Spleen (tissue), 11 donors: ENCODE measurements around the gene FUT1. TPM values are rescaled to one million over a fixed set of nuclear protein-coding genes. Genes with fewer than 3 reads are reported as not detected.
A peak's percentile ranks its signal among the peaks of the same experiment; 100 is the strongest.

Source experiments
- DNase-seq: peaks from one replicate; pipeline ENCODE4 v3.0.0-alpha.2; 2020
- H3K27ac ChIP-seq, 8 donors: fragments of 200-600 bp; sonication (generic) in 7 of 8; 1 replicate in 4 of 8; 2 replicates in 4 of 8; pipeline versions ENCODE4 v1.5.0 to v1.8.0; 2016 to 2021; ENCODE audit warnings: inconsistent platforms in 4 of 8, mild to moderate bottlenecking in 4 of 8, moderate library complexity in 1 of 8
- H3K27me3 ChIP-seq, 7 donors: fragments of 200-600 bp; sonication (generic) in 6 of 7; replicated peaks in 1 of 7; 1 replicate in 4 of 7; 2 replicates in 3 of 7; pipeline versions ENCODE4 v1.5.0 to v1.8.0; 2016 to 2021; ENCODE audit warnings: inconsistent platforms in 3 of 7, mild to moderate bottlenecking in 1 of 7
- H3K36me3 ChIP-seq, 6 donors: fragments of 200-600 bp; sonication (generic) in 5 of 6; 1 replicate in 4 of 6; 2 replicates in 2 of 6; pipeline versions ENCODE4 v1.5.0 to v1.8.0; 2016 to 2021; ENCODE audit warnings: inconsistent platforms in 2 of 6
- H3K4me1 ChIP-seq, 6 donors: fragments of 200-600 bp; sonication (generic) in 5 of 6; 1 replicate in 3 of 6; 2 replicates in 3 of 6; pipeline versions ENCODE4 v1.5.0 to v1.8.0; 2016 to 2021; ENCODE audit warnings: inconsistent platforms in 3 of 6
- H3K4me3 ChIP-seq, 8 donors: fragments of 200-600 bp; sonication (generic) in 7 of 8; 1 replicate in 4 of 8; 2 replicates in 4 of 8; pipeline versions ENCODE4 v1.5.0 to v1.8.0; 2016 to 2021; ENCODE audit warnings: inconsistent platforms in 4 of 8, mild to moderate bottlenecking in 4 of 8, moderate library complexity in 2 of 8
- H3K9me3 ChIP-seq, 8 donors: fragments of 200-600 bp; sonication (generic) in 7 of 8; 1 replicate in 4 of 8; 2 replicates in 4 of 8; pipeline versions ENCODE4 v1.5.0 to v1.8.0; 2016 to 2021; ENCODE audit warnings: inconsistent platforms in 4 of 8
- POLR2A ChIP-seq, 3 donors: fragments of 450-650 bp; IDR thresholded peaks; one replicate each; pipeline ENCODE4 v1.5.1; 2017; ENCODE audit warnings: antibody characterized with exemption in 3 of 3, mild to moderate bottlenecking in 1 of 3
- POLR2AphosphoS5 ChIP-seq, 3 donors: sonication (generic); formaldehyde crosslinking; IDR thresholded peaks; one replicate each; pipeline ENCODE4 v1.5.1; 2017; ENCODE audit warnings: antibody characterized with exemption in 3 of 3
- WGBS, 5 donors: extraction: QIAGEN DNeasy Blood & Tissue Kit in 3 of 5; methylation state at CpG; one replicate each; pipeline versions ENCODE4 v1.1.5 to v1.1.7; 2013 to 2018; 5-methylcytosine and 5-hydroxymethylcytosine counted together
- intact Hi-C: fragments of 100-400 bp; cut with DNase I; formaldehyde crosslinking; loops from one replicate; pipeline ENCODE4 v1.15.0; 2023; ENCODE audit warnings: low total_unique reads
- polyA plus RNA-seq, 3 donors: library from polyadenylated mRNA; stranded (reverse); fragments of 200-250 nt; gene quantifications; one replicate each; pipeline ENCODE4 v1.2.1, GENCODE V29; 2013
- total RNA-seq, 7 donors: library from RNA; depleted of rRNA in 3 of 7; stranded (reverse); fragments of >200 nt in 3 of 7; fragmentation: NEBNext Ultra II Directional in 4 of 7; extraction: Animal tissue kit (Norgen Biotek cat#: 25700) in 4 of 7; gene quantifications; one replicate each; pipeline versions ENCODE4 v1.1.0 to v1.2.1, GENCODE V29; 2016 to 2021
- TF ChIP-seq, protein P1 (sequence below), 11 experiments: fragments of 200-600 bp in 7 of 11; fragments of 450-650 bp in 4 of 11; sonication (generic) in 4 of 11; IDR thresholded peaks in 8 of 11; conservative IDR thresholded peaks in 3 of 11; 1 replicate in 7 of 11; 2 replicates in 4 of 11; pipeline versions ENCODE4 v1.4.0 to v1.8.0; 2016 to 2021; ENCODE audit warnings: antibody characterized with exemption in 11 of 11, inconsistent platforms in 4 of 11, mild to moderate bottlenecking in 1 of 11
- donor health status: healthy with polysubstance abuse.
- donor health status: DM: no; HTN: no; CAD: no; lungs with moderate emphysema.
- donor health status: DM: no; HTN: no; CAD: no.
- donor health status: Bipolar disorder and iron deficiency.
- donor health status: healthy.
- donor health status: DM: no; HTN: no; CAD: no.
- donor health status: DM: yes; HTN: yes; CAD: no.

The FUT1 gene
- total and polyA plus RNA-seq, 10 donors, result 1.0 to 22.9 (median 8.7) TPM

DNA sequence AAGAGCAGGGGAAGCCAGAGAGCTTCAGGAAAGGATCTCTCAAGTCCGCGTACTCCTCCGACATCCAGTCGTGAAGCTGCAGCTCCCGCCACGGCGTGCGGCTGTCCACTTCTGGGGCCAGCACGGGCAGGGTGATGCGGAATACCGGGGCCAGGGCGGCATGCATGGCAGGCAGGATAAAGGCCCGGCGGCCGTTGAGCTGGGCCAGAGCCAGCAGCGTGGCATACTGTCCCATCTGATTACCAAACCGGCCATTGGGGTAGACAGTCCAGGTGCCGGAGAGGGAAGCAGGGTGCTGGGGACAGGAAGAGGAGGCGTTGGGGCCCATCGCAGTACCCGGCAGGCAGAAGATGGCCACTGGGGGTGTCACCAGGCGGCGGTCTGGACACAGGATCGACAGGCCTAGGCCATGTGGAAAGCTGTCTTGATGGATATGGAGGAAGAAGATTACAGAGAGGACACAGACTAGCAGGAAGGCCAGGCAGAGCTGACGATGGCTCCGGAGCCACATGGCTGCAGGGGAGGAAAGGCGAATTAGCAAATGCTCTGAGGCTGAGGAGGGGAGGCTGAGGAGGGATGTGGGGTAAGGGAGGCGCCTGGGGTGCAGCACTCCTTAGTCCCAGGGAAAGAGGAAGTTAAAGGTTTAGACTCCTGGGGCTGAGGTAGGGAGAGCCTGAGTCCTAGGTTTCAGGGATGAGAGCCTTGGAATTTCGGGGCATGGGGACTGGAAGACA is 1.5 kb downstream of the FUT1 start:
- no peak for TF ChIP-seq POLR2A (IDR thresholded peaks at IDR 0.05)
- TF ChIP-seq, protein P1, sequence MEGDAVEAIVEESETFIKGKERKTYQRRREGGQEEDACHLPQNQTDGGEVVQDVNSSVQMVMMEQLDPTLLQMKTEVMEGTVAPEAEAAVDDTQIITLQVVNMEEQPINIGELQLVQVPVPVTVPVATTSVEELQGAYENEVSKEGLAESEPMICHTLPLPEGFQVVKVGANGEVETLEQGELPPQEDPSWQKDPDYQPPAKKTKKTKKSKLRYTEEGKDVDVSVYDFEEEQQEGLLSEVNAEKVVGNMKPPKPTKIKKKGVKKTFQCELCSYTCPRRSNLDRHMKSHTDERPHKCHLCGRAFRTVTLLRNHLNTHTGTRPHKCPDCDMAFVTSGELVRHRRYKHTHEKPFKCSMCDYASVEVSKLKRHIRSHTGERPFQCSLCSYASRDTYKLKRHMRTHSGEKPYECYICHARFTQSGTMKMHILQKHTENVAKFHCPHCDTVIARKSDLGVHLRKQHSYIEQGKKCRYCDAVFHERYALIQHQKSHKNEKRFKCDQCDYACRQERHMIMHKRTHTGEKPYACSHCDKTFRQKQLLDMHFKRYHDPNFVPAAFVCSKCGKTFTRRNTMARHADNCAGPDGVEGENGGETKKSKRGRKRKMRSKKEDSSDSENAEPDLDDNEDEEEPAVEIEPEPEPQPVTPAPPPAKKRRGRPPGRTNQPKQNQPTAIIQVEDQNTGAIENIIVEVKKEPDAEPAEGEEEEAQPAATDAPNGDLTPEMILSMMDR (IDR thresholded peaks at IDR 0.05 in 8 of 11, conservative IDR thresholded peaks at IDR 0.05 in 3 of 11), result no peak
- peak in 2 of 3 donors; percentile 18 to 45 for TF ChIP-seq POLR2AphosphoS5 (IDR thresholded peaks at IDR 0.05)
- WGBS, 5 donors, result 62 to 82% (median 72%) methylated on average over 29 of the region's 29 CpGs
- peak overlapping the region in 7 of 8 donors; percentile 37 to 69 (median 41) for H3K4me3 ChIP-seq

DNA sequence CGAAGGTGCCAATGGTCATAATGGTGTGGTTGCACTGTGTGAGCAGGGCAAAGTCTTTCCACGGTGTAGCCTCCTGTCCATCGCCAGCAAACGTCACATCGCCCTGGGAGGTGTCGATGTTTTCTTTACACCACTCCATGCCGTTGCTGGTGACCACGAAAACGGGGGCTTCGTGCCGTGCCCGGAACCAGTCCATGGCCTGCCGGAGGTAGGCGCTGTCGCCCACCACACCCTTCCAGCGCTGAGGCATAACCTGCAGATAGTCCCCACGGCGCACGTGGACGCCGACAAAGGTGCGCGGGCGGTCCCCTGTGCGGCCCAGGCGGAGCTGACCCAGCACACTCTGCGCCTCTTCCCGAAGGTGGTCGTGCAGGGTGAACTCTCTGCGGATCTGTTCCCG is 2.1 kb downstream of the FUT1 start:
- TF ChIP-seq, protein P1 (IDR thresholded peaks at IDR 0.05 in 8 of 11, conservative IDR thresholded peaks at IDR 0.05 in 3 of 11), result no peak
- TF ChIP-seq POLR2AphosphoS5 (IDR thresholded peaks at IDR 0.05) (no peak), POLR2A (IDR thresholded peaks at IDR 0.05) (no peak)
- Histone ChIP-seq H3K4me1 (peaks cover 10 to 87% (median 48%) of the 10 kb centered on the region in 6 donors), H3K4me3 (peak overlapping the region in 6 of 8 donors; percentile 37 to 69 (median 42)), H3K9me3 (peaks cover 0 to 3% (median 0%) of the 10 kb centered on the region in 8 donors), H3K27ac (peak overlapping the region in 2 of 8 donors; percentile 30 to 76), H3K36me3 (peaks cover 0 to 18% (median 0%) of the 10 kb centered on the region in 6 donors), H3K27me3 (peaks cover 0 to 70% (median 21%) of the 10 kb centered on the region in 7 donors)
- intact Hi-C loops, result no loop called here
- DNase-seq, result no peak
- WGBS, 5 donors, result 83 to 94% (median 85%) methylated on average over 31 of the region's 31 CpGs

More for the DNA sequence above, 1.5 kb downstream of the FUT1 start:
- H3K36me3 ChIP-seq, result peaks cover 0 to 18% (median 0%) of the 10 kb centered on the region in 6 donors
- intact Hi-C loops, result no loop called here
- H3K27ac ChIP-seq, result peak overlapping the region in 5 of 8 donors; percentile 30 to 81 (median 76)
- no peaks in the 10 kb centered on the region for H3K9me3 ChIP-seq
- H3K27me3 ChIP-seq, result peaks cover 0 to 70% (median 21%) of the 10 kb centered on the region in 7 donors
- peaks cover 10 to 82% (median 46%) of the 10 kb centered on the region in 6 donors for H3K4me1 ChIP-seq
- no peak for DNase-seq

DNA sequence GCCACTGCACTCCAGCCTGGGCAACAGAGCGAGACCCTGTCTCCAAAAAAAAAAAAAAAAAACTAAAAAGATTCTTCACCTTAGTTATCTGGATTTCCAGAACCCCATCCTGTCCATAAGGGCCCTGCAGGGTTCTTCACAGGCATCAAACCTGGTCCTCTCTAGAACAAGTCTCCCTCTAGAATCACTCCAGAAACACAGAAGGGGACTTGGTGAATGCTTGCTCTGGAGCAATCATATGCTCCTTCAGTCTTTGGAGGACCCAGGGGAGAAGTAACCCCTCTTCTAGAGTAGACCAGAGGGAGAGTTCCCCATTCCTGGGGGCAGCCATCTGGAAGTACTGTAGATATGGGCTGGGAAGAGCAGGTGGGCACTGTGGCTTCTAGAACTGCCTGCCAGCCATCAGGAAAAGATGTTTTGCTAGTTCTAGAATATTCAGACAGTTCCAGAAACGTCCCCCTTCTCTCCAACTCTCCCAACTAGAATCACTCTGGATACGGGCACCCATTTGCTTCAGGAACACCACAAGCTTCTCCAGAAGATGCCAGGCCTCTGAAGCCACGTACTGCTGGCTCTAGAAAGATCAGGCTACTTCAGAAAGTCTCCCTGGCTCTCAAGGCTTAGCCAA is 2.8 kb downstream of the FUT1 start:
- DNase-seq, result no peak
- H3K36me3 ChIP-seq, result peaks cover 0 to 18% (median 0%) of the 10 kb centered on the region in 6 donors
- WGBS, 5 donors, result 54 to 67% (median 65%) methylated on average over 3 to 4 of the region's 4 CpGs
- no peak overlapping the region for H3K27ac ChIP-seq
- TF ChIP-seq POLR2A (IDR thresholded peaks at IDR 0.05) (no peak), POLR2AphosphoS5 (IDR thresholded peaks at IDR 0.05) (no peak)
- TF ChIP-seq, protein P1 (IDR thresholded peaks at IDR 0.05 in 8 of 11, conservative IDR thresholded peaks at IDR 0.05 in 3 of 11), result no peak
- H3K4me3 ChIP-seq, result peak overlapping the region in 2 of 8 donors; percentile 52 to 69
- peaks cover 0 to 7% (median 0%) of the 10 kb centered on the region in 8 donors for H3K9me3 ChIP-seq
- H3K4me1 ChIP-seq, result peaks cover 10 to 94% (median 50%) of the 10 kb centered on the region in 6 donors
- peaks cover 0 to 65% (median 21%) of the 10 kb centered on the region in 7 donors for H3K27me3 ChIP-seq
- intact Hi-C loops, result no loop called here
